ENCODE data around the gene TBPL1. TPM values are rescaled to one million over a fixed set of nuclear protein-coding genes. Genes with fewer than 3 reads are reported as not detected.
A peak's percentile ranks its signal among the peaks of the same experiment; 100 is the strongest.

TBPL1 gene
- total and polyA plus RNA-seq, 2 of the 13 experiments (the other 11 are each of a cell fraction or from before 2014, with no cell fraction given): 25.3 to 39.3 TPM

DNA sequence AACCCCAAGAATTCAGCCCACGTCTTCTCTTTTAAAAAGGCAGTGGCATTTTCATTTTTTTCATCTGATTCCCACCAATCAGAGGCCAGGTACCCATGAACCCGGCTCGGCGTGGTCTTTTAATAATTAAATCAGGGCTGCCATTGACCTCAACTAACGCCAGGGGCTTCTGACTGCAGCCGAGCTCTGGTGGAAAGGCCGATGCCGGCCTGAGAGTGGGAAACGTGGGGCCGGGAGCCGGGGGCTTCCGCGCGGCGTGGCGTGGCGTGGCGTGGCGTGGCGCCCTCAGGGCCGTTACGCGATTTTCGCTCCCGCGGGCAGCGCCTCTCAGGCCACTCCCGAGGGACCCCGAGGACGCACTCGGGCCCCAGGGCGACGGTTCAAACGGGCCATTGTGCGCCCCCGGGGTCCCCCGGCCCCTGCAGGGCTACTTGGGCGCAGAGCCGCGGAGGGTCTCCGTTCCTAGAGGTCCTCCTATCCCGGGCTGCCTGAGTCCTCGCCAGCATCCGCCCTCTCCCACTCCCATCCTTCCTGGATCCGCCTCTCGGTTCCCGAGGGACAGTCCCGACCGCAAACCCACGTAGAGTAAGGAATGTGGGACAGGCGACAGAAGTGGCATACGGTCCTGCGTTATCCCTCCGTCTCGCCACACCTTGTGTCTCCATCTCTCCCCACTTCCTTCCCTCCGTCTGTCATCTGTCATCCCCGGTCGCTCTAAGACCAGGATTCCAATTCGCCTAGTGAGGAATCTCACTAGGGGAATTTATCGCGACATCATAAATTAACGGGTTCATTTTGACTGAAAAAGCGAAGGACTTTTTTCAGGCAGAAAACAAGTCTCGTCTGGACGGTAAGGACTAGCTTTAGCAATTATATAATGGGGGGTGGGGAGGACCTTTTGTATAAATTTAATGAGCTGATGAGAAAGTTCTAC, 876 bp upstream of the TBPL1 start (continued):
- TF ChIP-seq ZNF383 (CRISPR knock-in tag; IDR thresholded peaks at IDR 0.05; ENCODE audit: borderline replicate concordance) (no peak), PHF20 (CRISPR knock-in tag; IDR thresholded peaks at IDR 0.05) (0 out of 2 replicates have a peak, but pooled peaks have one; percentile 36), PATZ1 (CRISPR knock-in tag; IDR thresholded peaks at IDR 0.05) (no peak), ZNF512B (CRISPR knock-in tag; IDR thresholded peaks at IDR 0.05; ENCODE audit: borderline replicate concordance) (0 out of 2 replicates have a peak, but pooled peaks have one; percentile 23), NONO (IDR thresholded peaks at IDR 0.05) (no peak), NONO (CRISPR knock-in tag; conservative IDR thresholded peaks at IDR 0.05) (0 out of 2 replicates have a peak, but pooled peaks have one; percentile 62), MXD4 (CRISPR knock-in tag; IDR thresholded peaks at IDR 0.05) (no peak), BCL3 (CRISPR knock-in tag; IDR thresholded peaks at IDR 0.05) (peak; percentile 76), ZNF781 (CRISPR knock-in tag; IDR thresholded peaks at IDR 0.05; ENCODE audit: borderline replicate concordance, not compliant biosample characterization) (no peak), ZNF850 (CRISPR knock-in tag; conservative IDR thresholded peaks at IDR 0.05) (0 out of 2 replicates have a peak, but pooled peaks have one; percentile 61), E2F1 (CRISPR knock-in tag; IDR thresholded peaks at IDR 0.05) (no peak; the same call in 1 of the 2 replicates), LCORL (IDR thresholded peaks at IDR 0.05) (no peak), LCORL (CRISPR knock-in tag; IDR thresholded peaks at IDR 0.05) (0 out of 2 replicates have a peak, but pooled peaks have one; percentile 34), ZFP37 (CRISPR knock-in tag; IDR thresholded peaks at IDR 0.05; ENCODE audit: borderline replicate concordance) (no peak), ZNF558 (CRISPR knock-in tag; IDR thresholded peaks at IDR 0.05; ENCODE audit: borderline replicate concordance) (no peak; the same call in 1 of the 2 replicates)
- TF ChIP-seq, protein P1, sequence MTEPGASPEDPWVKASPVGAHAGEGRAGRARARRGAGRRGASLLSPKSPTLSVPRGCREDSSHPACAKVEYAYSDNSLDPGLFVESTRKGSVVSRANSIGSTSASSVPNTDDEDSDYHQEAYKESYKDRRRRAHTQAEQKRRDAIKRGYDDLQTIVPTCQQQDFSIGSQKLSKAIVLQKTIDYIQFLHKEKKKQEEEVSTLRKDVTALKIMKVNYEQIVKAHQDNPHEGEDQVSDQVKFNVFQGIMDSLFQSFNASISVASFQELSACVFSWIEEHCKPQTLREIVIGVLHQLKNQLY (CRISPR knock-in tag; IDR thresholded peaks at IDR 0.05): no peak
